Neuron (in vitro differentiated cells): ENCODE measurements around the gene CCDC15.
"Not testable (repeated sequence)": the region's sequence is repeated elsewhere in the genome, so short reads cannot be mapped to it uniquely, and the experiment has no call there.

ENCODE experiments used
- H2AFZ ChIP-seq: one replicate; pipeline ENCODE4 v1.6.1; 2013; ENCODE audit warnings: low read depth, mild to moderate bottlenecking, inconsistent platforms, low read length, moderate library complexity
- H3K27me3 ChIP-seq: one replicate; pipeline ENCODE4 v1.6.1; 2013; ENCODE audit warnings: low read length; ENCODE audit not compliant: insufficient read depth
- H3K36me3 ChIP-seq: one replicate; pipeline ENCODE4 v1.6.1; 2013; ENCODE audit warnings: low read length; ENCODE audit not compliant: insufficient read depth
- H3K4me1 ChIP-seq: one replicate; pipeline ENCODE4 v1.6.1; 2013; ENCODE audit warnings: low read length; ENCODE audit not compliant: insufficient read depth
- H3K4me3 ChIP-seq: 2 replicates; pipeline ENCODE4 v1.5.1; 2013; ENCODE audit warnings: mild to moderate bottlenecking, low read length, moderate library complexity
- H3K9me3 ChIP-seq: one replicate; pipeline ENCODE4 v1.6.1; 2013; ENCODE audit warnings: low read length

Gene CCDC15

DNA sequence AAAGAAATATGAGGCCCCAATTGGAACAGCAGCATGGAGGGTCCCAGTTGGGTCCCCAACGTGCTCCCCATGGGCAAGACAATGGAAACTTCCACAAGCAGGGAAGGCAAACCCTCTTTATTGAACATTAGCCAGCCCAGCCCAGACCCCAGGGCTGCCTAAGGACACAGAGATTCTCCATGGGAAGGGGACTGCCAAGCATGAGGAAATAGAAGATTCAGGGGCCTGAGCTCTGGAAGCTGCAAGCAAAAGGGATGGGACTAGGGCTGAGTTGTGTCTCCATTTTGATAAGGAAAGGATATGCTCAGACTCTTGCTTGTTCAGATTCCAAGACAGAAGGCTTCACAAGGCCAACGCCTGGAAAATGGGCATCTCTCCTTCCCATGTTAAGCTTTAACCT is 134.1 kb downstream of the CCDC15 start:
- Histone ChIP-seq H3K4me1 (peaks cover 20% of the 10 kb centered on the region), H3K9me3 (no peaks in the 10 kb centered on the region), H3K27me3 (no peaks in the 10 kb centered on the region), H3K4me3 (no peak overlapping the region), H3K36me3 (no peaks in the 10 kb centered on the region), H2AFZ (no peak overlapping the region)

DNA sequence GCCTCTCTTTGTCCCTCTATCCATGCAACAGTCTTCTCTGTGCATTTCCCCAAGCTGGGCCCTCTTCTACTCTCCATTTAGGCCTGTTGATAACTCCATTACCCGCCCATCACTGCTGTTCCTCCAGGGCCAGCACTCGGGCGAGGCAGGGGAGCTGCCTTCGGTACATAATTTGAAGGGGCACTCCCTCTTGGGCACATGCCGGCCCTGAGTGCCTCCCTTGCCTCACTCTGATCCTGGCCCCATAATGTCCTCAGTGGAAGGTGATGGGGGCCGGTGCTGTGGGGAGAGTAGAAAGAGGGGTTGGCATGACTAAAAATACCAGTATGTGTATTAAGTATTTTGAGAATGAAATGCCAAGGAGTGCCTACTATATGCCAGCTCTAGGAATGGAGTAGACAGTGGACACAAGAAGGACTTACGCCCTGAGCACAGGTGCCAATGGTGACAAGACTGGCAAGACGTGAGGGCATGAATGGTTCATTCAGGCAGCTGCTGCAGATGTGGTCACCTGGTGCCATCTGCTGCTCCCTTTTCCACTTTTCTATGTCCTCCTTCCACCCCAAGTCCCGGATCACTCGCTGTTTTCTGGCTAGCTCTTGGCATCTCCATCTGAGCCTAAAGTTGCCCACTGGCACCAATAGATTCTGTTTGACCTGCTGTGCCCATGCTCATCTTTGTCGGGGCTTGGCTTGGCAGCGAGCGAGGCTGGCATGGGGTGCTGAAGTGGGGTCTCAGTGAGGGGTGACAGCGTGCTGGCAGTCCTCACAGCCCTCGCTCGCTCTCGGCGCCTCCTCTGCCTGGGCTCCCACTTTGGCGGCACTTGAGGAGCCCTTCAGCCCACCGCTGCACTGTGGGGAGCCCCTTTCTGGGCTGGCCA is 134.8 kb downstream of the CCDC15 start:
- Histone ChIP-seq H2AFZ (no peak overlapping the region), H3K9me3 (no peaks in the 10 kb centered on the region), H3K27me3 (no peaks in the 10 kb centered on the region), H3K4me1 (peaks cover 13% of the 10 kb centered on the region), H3K4me3 (no peak overlapping the region), H3K36me3 (no peaks in the 10 kb centered on the region)

DNA sequence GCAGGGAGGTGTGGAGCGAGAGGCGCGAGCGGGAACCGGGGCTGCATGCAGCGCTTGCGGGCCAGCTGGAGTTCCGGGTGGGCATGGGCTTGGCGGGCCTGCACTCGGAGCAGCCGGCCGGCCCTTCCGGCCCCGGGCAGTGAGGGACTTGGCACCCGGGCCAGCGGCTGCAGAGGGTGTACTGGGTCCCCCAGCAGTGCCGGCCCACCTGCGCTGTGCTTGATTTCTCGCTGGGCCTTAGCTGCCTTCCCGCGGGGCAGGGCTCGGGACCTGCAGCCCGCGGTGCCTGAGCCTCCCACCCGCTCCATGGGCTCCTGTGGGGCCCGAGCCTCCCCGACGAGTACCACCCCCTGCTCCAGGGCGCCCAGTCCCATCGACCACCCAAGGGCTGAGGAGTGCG is 135.5 kb downstream of the CCDC15 start:
- not testable (repeated sequence) for H3K4me3 ChIP-seq, H3K9me3 ChIP-seq, H3K36me3 ChIP-seq, H3K27me3 ChIP-seq, H2AFZ ChIP-seq
- H3K4me1 ChIP-seq, result peaks cover 13% of the 10 kb centered on the region

DNA sequence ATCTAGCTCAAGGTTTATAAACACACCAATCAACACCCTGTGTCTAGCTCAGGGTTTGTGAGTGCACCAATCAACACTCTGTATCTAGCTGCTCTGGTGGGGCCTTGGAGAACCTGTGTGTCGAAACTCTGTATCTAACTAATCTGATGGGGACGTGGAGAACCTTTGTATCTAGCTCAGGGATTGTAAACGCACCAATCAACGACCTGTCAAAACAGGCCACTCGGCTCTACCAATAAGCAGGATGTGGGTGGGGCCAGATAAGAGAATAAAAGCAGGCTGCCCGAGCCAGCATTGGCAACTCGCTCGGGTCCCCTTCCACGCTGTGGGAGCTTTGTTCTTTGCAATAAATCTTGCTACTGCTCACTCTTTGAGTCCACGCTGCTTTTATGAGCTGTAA is 136.1 kb downstream of the CCDC15 start:
- H3K27me3 ChIP-seq, H3K4me3 ChIP-seq: not testable (repeated sequence)

DNA sequence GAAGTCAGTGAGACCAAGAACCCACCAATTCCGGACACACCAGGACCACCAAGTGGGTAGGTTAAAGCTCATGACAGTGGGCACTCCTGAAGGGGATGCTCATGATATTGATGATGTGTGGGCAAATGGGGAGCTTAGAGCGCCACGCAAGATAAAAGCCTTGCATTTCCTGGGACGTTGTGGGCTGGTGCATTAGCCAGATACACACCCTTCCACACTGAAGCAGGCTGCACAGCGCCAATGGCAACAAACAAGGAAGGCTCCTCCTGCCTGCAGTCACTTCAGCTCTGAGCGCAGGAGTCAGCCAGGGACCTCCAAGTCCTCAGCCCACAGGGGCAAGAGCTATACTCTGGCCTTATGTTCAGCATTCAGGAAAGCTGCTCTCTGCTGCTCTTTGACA is 136.8 kb downstream of the CCDC15 start:
- H3K4me3 ChIP-seq, result no peak overlapping the region
- H3K27me3 ChIP-seq, result no peaks in the 10 kb centered on the region
- no peaks in the 10 kb centered on the region for H3K9me3 ChIP-seq
- no peak overlapping the region for H2AFZ ChIP-seq
- H3K4me1 ChIP-seq, result peaks cover 13% of the 10 kb centered on the region
- H3K36me3 ChIP-seq, result peaks cover 4% of the 10 kb centered on the region

More for the DNA sequence above, 136.1 kb downstream of the CCDC15 start:
- H2AFZ ChIP-seq, H3K9me3 ChIP-seq, H3K36me3 ChIP-seq: not testable (repeated sequence)
- H3K4me1 ChIP-seq, result peaks cover 13% of the 10 kb centered on the region
